ENCODE data around the gene MSN. TPM values are rescaled to one million over a fixed set of nuclear protein-coding genes. Genes with fewer than 3 reads are reported as not detected.

The MSN gene
- total and polyA plus RNA-seq, 2 of the 13 experiments (the other 11 are each of a cell fraction or from before 2014, with no cell fraction given), result 0.15 TPM; not detected in 1

DNA sequence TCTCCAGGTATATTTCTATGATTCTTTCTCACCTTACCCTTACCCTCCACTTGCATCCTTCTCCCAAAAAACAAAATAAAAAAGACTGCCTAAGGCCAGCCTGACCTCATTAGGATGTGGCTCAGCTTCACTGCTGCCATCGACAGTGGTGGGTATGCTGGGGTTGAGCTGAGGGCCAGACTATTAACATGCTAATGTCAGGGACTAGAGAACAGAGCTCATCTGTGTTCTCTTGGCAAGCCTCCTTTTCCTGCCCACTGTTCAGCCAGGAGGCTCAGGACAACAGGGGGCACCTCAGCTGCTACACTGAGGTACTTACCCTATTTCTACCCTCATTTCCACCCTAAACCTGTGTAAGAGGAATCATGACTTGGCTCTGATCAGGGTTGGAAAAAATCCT is 59.3 kb downstream of the MSN start:
- Histone ChIP-seq H3K4me2 (ENCODE audit: low read depth, low read length) (no peak overlapping the region), H3K27me3 (ENCODE audit: control insufficient read depth in 1 of 2, insufficient read depth in 2 of 2, low read length in 2 of 2) (no peaks in the 10 kb centered on the region), H2AFZ (ENCODE audit: low read length) (no peak overlapping the region), H3K36me3 (replicated peaks in 1 of 2; ENCODE audit: control insufficient read depth in 1 of 2, insufficient read depth in 2 of 2, low read length in 2 of 2) (no peaks in the 10 kb centered on the region), H3K9me3 (ENCODE audit: low read length) (no peaks in the 10 kb centered on the region), H4K20me1 (ENCODE audit: insufficient read depth, low read length) (no peaks in the 10 kb centered on the region), H3K4me1 (ENCODE audit: insufficient read depth, low read length) (no peaks in the 10 kb centered on the region), H3K27ac (ENCODE audit: extremely low read length, insufficient read depth, low read length) (no peak overlapping the region), H3K4me3 (replicated peaks in 1 of 3; ENCODE audit: insufficient read depth in 1 of 3, low read depth in 2 of 3, low read length in 3 of 3) (no peak overlapping the region), H3K9ac (ENCODE audit: insufficient read depth, low read depth, low read length) (no peak overlapping the region), H3K79me2 (ENCODE audit: insufficient read depth, low read length) (no peaks in the 10 kb centered on the region)
- ATAC-seq (no peak), FAIRE-seq (no peak), DNase-seq (ENCODE audit: low spot score) (no peak)
- no peak for TF ChIP-seq ZNF280D (CRISPR knock-in tag; IDR thresholded peaks at IDR 0.05)
- no peak for TF ChIP-seq MIER3 (CRISPR knock-in tag; IDR thresholded peaks at IDR 0.05; ENCODE audit: borderline replicate concordance)
- TF ChIP-seq, protein P1, sequence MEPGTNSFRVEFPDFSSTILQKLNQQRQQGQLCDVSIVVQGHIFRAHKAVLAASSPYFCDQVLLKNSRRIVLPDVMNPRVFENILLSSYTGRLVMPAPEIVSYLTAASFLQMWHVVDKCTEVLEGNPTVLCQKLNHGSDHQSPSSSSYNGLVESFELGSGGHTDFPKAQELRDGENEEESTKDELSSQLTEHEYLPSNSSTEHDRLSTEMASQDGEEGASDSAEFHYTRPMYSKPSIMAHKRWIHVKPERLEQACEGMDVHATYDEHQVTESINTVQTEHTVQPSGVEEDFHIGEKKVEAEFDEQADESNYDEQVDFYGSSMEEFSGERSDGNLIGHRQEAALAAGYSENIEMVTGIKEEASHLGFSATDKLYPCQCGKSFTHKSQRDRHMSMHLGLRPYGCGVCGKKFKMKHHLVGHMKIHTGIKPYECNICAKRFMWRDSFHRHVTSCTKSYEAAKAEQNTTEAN (CRISPR knock-in tag; conservative IDR thresholded peaks at IDR 0.05), result no peak
- TF ChIP-seq TBP (CRISPR knock-in tag; IDR thresholded peaks at IDR 0.05), result no peak
- no peak for TF ChIP-seq ZNF891 (CRISPR knock-in tag; IDR thresholded peaks at IDR 0.05)
- no peak for TF ChIP-seq ZNF883 (CRISPR knock-in tag; IDR thresholded peaks at IDR 0.05; ENCODE audit: not compliant biosample characterization)
- TF ChIP-seq ZNF496 (CRISPR knock-in tag; IDR thresholded peaks at IDR 0.05; ENCODE audit: insufficient replicate concordance), result no peak
- TF ChIP-seq SKI (IDR thresholded peaks at IDR 0.05; ENCODE audit: partially characterized antibody), result no peak
- TF ChIP-seq ZNF839 (CRISPR knock-in tag; IDR thresholded peaks at IDR 0.05; ENCODE audit: borderline replicate concordance), result no peak
- TF ChIP-seq ZNF546 (CRISPR knock-in tag; conservative IDR thresholded peaks at IDR 0.05), result no peak
- TF ChIP-seq ZNF513 (CRISPR knock-in tag; conservative IDR thresholded peaks at IDR 0.05), result no peak
- no peak for TF ChIP-seq EED (CRISPR knock-in tag; IDR thresholded peaks at IDR 0.05)
- TF ChIP-seq ZNF432 (CRISPR knock-in tag; IDR thresholded peaks at IDR 0.05; ENCODE audit: borderline replicate concordance), result no peak
- TF ChIP-seq KDM5A (IDR thresholded peaks at IDR 0.05; ENCODE audit: borderline replicate concordance, low read length), result no peak
- no peak for TF ChIP-seq GPBP1L1 (CRISPR knock-in tag; IDR thresholded peaks at IDR 0.05)
- TF ChIP-seq KAT8 (CRISPR knock-in tag; IDR thresholded peaks at IDR 0.05), result no peak
- no peak for TF ChIP-seq TFAP4 (IDR thresholded peaks at IDR 0.05; ENCODE audit: borderline replicate concordance, low read depth)
- BruUV-seq (replicated peaks), result no TSS peak
- WGBS (ENCODE audit: low lambda C conversion rate), result 0% methylated on average over 1 of the region's 1 CpG
- CTCF ChIA-PET (ENCODE audit: low intra/inter-chr PET ratio, low total read pairs), result no interaction called here
- intact Hi-C loops (cut with micrococcal nuclease; ENCODE audit: unreplicated experiment), result no loop called here
- in situ Hi-C loops (cut with HindIII; ENCODE audit: extremely low pct_ligation_motif_present, low pct_unique_long_range_greater_than_20kb), result no loop called here
- POLR2A ChIA-PET, result no interaction called here

Data from HepG2 (cell line).